Muscle layer of duodenum (tissue), 2 donors: Measurements from ENCODE around the gene CCL26.
"Not testable (repeated sequence)": the region's sequence is repeated elsewhere in the genome, so short reads cannot be mapped to it uniquely, and the experiment has no call there.

Experiments used
- H3K27ac ChIP-seq: one replicate; pipeline ENCODE4 v1.7.0; 2013; ENCODE audit warnings: mild to moderate bottlenecking, low read length
- H3K27me3 ChIP-seq: one replicate; pipeline ENCODE4 v1.7.0; 2013; ENCODE audit warnings: low read depth, mild to moderate bottlenecking, control low read depth, low read length
- H3K36me3 ChIP-seq, 2 donors: one replicate each; pipeline ENCODE4 v1.7.0; 2013; ENCODE audit warnings: low read length in 2 of 2, control low read depth in 1 of 2, mild to moderate bottlenecking in 1 of 2; ENCODE audit not compliant: insufficient read depth in 2 of 2, control insufficient read depth in 1 of 2
- H3K4me1 ChIP-seq, 2 donors: one replicate each; pipeline ENCODE4 v1.7.0; 2013; ENCODE audit warnings: low read length in 2 of 2, mild to moderate bottlenecking in 2 of 2, control low read depth in 1 of 2, moderate library complexity in 1 of 2; ENCODE audit not compliant: insufficient read depth in 2 of 2, control insufficient read depth in 1 of 2
- H3K4me3 ChIP-seq, 2 donors: one replicate each; pipeline ENCODE4 v1.7.0; 2013; ENCODE audit warnings: low read length in 2 of 2, low read depth in 1 of 2, mild to moderate bottlenecking in 1 of 2
- H3K9me3 ChIP-seq, 2 donors: one replicate each; pipeline ENCODE4 v1.7.0; 2013; ENCODE audit warnings: low read length in 2 of 2, control low read depth in 1 of 2, mild to moderate bottlenecking in 1 of 2; ENCODE audit not compliant: control insufficient read depth in 1 of 2
- donor health status: healthy.

CCL26 gene

DNA sequence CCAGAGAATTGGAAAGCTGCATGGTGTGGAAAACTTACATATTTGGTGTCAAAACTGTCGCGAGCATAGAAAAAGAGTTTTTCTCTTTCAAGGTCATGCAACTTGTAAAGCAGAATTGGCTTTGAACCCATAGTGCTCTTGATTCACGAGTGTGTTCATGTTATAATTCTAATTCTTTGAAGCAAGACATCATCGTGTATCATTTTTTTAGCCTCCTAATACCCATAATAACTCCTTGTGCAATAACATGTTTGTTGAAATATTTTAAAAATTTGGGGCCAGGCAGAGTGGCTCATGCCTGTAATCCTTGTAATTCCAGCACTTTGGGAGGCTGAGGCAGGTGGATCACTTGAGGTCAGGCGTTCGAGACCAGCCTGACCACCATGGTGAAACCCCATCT, 37.4 kb upstream of the CCL26 start:
- H3K27me3 ChIP-seq, result no peaks in the 10 kb centered on the region
- no peaks in the 10 kb centered on the region for H3K36me3 ChIP-seq
- peaks cover 6 to 24% of the 10 kb centered on the region in 2 donors for H3K9me3 ChIP-seq
- H3K4me1 ChIP-seq, result no peaks in the 10 kb centered on the region
- no peak overlapping the region for H3K4me3 ChIP-seq
- H3K27ac ChIP-seq, result no peak overlapping the region

DNA sequence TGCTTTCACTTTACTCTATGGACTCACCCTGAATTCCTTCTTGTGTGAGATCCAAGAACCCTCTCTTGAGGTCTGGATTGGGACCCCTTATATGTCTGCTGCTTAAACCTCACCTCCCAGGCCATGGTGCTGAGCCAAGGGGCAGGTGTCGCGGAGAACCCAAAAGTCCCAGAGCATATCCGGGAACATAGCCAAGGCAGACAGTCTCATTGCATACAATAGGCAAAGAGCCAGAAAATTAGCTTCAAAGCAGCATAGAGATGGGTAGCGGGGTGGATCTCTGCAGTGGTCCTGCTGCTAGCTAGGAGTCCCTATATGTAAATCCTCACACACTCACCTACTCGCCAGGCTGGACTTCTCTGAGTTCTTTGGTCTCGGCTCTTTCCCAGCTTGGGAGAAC, 36.1 kb upstream of the CCL26 start:
- H3K36me3 ChIP-seq, result no peaks in the 10 kb centered on the region
- no peaks in the 10 kb centered on the region for H3K27me3 ChIP-seq
- no peak overlapping the region for H3K4me3 ChIP-seq
- H3K9me3 ChIP-seq, result peaks cover 6 to 24% of the 10 kb centered on the region in 2 donors
- no peaks in the 10 kb centered on the region for H3K4me1 ChIP-seq
- no peak overlapping the region for H3K27ac ChIP-seq

DNA sequence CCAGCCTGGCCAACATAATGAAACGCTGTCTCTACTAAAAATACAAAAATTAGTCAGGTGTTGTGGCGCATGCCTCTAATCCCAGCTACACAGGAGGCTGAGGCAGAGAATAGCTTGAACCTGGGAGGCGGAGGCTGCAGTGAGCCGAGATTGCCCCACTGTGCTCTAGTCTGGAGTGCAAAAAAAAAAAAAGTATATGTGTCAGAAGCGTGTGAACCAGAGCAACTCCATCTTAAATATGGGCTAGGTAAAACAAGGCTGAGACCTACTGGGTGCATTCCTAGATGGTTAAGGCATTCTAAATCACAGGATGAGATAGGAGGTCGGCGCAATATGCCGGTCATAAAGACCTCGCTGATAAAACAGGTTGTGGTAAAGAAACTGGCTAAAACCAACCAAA, 35.4 kb upstream of the CCL26 start:
- H3K27ac ChIP-seq, result no peak overlapping the region
- H3K36me3 ChIP-seq, result no peaks in the 10 kb centered on the region
- H3K4me3 ChIP-seq, result no peak overlapping the region
- H3K9me3 ChIP-seq, result peaks cover 6 to 24% of the 10 kb centered on the region in 2 donors
- H3K27me3 ChIP-seq, result no peaks in the 10 kb centered on the region
- H3K4me1 ChIP-seq, result no peaks in the 10 kb centered on the region

DNA sequence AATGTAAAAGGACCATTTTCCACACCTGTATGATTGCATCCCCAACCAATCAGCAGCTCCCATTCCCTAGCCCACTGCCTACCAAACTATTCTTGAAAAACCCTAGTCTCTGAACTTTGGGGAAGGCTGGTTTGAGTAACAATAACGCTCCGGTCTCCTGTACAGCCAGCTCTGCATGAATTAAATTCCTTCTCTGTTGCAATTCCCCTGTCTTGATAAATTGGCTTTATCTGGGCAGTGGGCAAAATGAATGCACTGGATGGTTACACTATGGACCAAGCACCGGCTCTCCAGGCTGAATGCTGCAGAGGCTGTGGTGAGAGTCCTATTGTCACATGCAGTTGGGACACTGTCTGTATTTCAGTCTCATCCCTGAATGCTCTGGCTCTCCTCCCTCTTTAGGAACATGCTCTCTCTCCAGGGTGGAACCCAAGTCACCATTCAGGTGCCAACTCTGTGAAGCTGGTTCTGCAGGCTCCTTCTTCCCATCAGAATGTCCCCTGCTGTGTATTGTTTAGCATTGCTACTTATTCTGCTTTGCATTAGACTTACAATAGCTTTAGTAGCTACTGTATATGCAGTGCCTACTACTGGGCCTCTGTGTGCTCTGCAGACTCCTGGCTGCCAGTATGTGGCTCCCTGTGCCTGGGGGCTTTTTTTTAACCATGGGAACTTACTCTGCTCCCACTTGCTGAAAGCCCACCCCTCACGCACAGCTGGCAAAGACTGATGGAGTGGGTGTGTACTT, 34.7 kb upstream of the CCL26 start:
- Histone ChIP-seq H3K27ac (no peak overlapping the region), H3K4me1 (no peaks in the 10 kb centered on the region), H3K36me3 (no peaks in the 10 kb centered on the region), H3K4me3 (peak overlapping the region in 1 of 2 donors; percentile 21), H3K9me3 (peaks cover 6 to 24% of the 10 kb centered on the region in 2 donors), H3K27me3 (no peaks in the 10 kb centered on the region)

DNA sequence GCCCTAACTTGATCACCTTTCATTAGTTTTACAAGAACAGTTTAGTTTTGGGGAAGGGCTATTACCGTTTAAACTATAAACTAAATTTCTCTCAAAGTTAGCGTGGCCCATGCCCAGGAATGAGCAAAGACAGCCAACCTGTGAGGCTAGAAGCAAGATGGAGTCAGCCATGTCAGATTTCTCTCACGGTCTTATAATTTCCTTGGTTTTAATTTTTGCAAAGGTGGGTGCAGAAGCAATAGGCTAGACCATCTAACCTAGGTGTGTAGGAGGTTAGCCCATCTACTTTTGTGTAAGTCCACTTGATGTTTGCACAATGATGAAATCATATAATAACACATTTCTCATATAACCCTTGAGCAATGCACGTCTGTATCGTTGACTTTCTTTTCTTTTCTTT, 32.7 kb upstream of the CCL26 start:
- Histone ChIP-seq H3K27me3 (no peaks in the 10 kb centered on the region), H3K4me1 (no peaks in the 10 kb centered on the region), H3K36me3 (no peaks in the 10 kb centered on the region), H3K9me3 (peaks cover 6 to 24% of the 10 kb centered on the region in 2 donors), H3K27ac (no peak overlapping the region), H3K4me3 (no peak overlapping the region)

DNA sequence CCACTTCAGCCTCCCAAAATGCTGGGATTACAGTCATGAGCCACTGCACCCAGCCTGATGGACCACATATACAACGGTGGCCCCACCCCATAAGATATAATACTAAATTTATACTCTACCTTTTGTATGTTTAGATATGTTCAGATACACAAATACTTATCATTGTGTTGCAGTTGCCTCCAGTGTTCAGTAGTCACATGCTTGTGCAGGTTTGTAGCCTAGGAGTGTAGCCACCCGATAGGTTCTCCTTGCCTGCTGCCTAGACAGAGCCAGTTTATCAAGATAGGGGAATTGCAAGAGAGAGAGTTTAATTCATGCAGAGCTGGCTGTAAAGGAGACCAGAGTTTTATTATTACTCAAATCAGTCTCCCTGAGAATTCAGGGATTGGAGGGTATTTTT, 32.0 kb upstream of the CCL26 start:
- H3K9me3 ChIP-seq, result peaks cover 6 to 24% of the 10 kb centered on the region in 2 donors
- no peak overlapping the region for H3K4me3 ChIP-seq
- no peak overlapping the region for H3K27ac ChIP-seq
- H3K4me1 ChIP-seq, result no peaks in the 10 kb centered on the region
- no peaks in the 10 kb centered on the region for H3K27me3 ChIP-seq
- no peaks in the 10 kb centered on the region for H3K36me3 ChIP-seq

DNA sequence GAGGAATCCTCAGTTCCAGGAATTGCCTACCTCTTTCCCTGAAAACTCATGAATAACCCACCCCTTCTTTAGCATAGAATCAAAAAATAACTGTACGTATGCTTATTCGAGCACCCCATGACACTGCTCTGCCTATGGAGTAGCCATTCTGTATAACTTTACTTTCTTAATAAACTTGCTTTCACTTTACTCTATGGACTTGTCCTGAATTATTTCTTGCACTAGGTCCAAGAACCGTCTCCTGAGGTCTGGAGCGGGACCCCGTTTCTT, 30.5 kb upstream of the CCL26 start:
- Histone ChIP-seq H3K36me3 (no peaks in the 10 kb centered on the region), H3K27ac (no peak overlapping the region), H3K4me1 (no peaks in the 10 kb centered on the region)

DNA sequence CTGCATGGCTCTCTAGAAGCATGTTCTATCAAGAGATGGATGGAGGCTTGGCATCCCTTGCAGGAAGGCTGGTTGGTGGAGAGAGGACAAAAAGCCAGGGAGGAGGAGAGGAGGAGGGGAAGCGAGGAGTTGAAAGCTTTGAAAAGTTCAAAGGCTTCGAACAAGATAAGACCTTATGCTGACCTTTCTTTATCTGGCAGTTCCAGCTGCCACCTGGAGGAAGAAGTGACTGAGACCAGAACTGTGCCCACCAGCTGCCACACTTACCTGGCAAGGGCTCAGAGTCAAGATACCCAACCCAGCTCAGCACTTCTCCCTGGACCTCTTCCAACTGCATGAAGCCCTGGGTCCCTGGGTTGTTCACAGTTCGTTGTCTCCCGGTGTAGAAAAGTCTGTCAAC, 26.8 kb upstream of the CCL26 start:
- Histone ChIP-seq H3K4me1 (no peaks in the 10 kb centered on the region), H3K36me3 (no peaks in the 10 kb centered on the region), H3K9me3 (no peaks in the 10 kb centered on the region), H3K27ac (no peak overlapping the region), H3K27me3 (no peaks in the 10 kb centered on the region), H3K4me3 (no peak overlapping the region)

More for the DNA sequence above, 30.5 kb upstream of the CCL26 start:
- Histone ChIP-seq H3K9me3 (peaks cover 6 to 20% of the 10 kb centered on the region in 2 donors), H3K4me3 (no peak overlapping the region), H3K27me3 (no peaks in the 10 kb centered on the region)

DNA sequence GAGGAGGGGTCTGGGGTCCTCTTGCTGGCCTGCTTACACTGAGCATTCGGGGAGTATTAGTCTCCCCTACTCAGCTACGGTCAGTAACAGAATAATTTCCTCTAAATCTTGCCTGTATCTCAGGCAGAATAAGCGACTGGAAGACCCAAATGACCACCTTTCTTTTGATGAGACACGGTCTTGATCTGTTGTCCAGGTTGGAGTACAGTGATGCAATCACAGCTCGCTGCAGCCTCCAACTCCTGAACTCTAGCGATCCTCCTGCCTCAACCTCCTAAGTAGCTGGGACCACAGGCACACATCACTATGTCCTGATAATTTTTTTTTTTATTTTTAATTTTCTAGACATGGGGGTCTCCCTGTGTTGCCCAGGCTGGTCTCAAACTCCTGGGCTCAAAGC, 24.4 kb upstream of the CCL26 start:
- Histone ChIP-seq H3K36me3 (no peaks in the 10 kb centered on the region), H3K4me1 (no peaks in the 10 kb centered on the region), H3K9me3 (no peaks in the 10 kb centered on the region), H3K27me3 (no peaks in the 10 kb centered on the region), H3K27ac (no peak overlapping the region), H3K4me3 (no peak overlapping the region)

DNA sequence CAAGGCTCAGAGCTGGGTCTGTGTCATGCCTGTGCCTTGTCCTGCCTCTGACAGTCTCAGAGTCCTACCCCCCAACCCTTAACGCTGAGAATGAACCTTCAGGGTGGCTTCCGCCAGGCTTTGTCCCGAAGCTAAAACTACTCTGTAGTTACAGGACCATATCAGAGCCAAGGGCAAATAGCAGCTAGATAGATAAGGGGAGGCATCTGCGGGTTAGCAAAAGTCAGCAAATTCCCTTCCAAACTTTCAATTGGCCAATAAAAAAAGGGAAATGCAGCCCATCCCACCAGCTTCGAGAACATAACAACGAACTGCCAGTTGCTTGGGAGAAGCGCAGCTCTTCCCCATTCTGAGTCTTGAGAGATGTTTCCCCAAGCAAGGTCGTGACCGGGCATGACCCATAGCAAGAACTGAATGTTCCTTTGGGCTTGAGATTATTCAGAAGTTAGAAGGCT, 23.8 kb upstream of the CCL26 start:
- Histone ChIP-seq H3K4me3 (no peak overlapping the region), H3K4me1 (no peaks in the 10 kb centered on the region), H3K27me3 (no peaks in the 10 kb centered on the region), H3K36me3 (no peaks in the 10 kb centered on the region), H3K27ac (no peak overlapping the region), H3K9me3 (no peaks in the 10 kb centered on the region)

DNA sequence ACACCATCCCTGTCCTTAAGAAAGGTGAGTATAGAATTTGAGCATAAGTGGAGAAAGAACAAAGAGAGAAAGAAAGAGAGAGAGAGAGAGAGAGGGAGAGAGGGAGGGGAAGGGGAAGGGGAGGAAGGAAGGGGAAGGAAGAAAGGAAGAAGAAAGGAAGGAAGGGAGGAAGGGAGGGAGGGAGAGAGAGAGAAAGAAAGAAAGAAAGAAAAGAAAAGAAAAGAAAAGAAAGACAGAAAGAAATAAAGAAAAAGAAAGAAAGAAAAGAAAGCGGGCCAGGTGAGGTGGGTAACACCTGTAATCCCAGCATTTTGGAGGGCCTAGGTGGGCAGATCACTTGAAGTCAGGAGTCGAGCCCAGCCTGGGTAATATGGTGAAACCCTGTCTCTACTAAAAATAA, 21.7 kb upstream of the CCL26 start:
- H3K4me3 ChIP-seq, result no peak overlapping the region
- no peak overlapping the region for H3K27ac ChIP-seq
- no peaks in the 10 kb centered on the region for H3K4me1 ChIP-seq
- no peaks in the 10 kb centered on the region for H3K9me3 ChIP-seq
- no peaks in the 10 kb centered on the region for H3K36me3 ChIP-seq
- H3K27me3 ChIP-seq, result no peaks in the 10 kb centered on the region

DNA sequence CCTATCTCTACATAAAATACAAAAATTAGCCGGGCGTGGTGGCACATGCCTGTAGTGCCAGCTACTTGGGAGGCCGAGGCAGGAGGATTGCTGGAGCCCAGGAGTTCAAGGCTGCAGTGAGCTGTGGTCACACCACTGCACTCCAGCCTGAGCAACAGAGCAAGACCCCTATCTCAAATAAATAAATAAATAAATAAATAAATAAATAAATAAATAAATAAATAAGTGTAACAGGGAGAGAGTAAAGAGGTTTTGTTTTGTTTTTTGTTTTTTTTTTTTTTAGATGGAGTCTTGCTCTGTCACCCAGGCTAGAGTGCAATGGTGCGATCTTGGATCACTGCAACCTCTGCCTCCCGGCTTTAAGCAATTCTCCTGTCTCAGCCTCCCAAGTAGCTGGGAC, 20.6 kb upstream of the CCL26 start:
- not testable (repeated sequence) for H3K4me1 ChIP-seq, H3K9me3 ChIP-seq, H3K27ac ChIP-seq, H3K4me3 ChIP-seq, H3K36me3 ChIP-seq, H3K27me3 ChIP-seq
